ENCODE results near the gene TMEM203. TPM values are rescaled to one million over a fixed set of nuclear protein-coding genes. Genes with fewer than 3 reads are reported as not detected.

The TMEM203 gene
- total RNA-seq, 1 experiment from 2014 or later: 36.4 TPM

DNA sequence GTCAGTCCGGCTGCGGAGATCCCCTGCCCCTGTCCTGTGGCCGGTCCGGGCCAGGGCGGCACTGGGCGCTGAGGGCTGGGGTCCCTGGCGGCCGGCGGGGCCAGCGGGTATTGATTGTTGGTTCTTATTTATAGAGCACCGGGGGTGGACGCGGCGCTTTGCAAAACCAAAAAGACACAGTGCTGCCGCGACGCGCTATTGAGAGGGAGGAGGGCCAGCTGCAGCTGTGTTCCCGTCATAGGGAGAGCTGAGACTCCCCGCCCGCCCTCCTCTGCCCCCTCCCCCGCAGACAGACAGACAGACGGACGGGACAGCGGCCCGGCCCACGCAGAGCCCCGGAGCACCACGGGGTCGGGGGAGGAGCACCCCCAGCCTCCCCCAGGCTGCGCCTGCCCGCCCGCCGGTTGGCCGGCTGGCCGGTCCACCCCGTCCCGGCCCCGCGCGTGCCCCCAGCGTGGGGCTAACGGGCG lies 38.1 kb downstream of the TMEM203 start:
- Histone ChIP-seq H2AFZ (ENCODE audit: low read length) (no peak overlapping the region), H3K4me1 (ENCODE audit: insufficient read depth, low read length) (no peaks in the 10 kb centered on the region), H3K9ac (ENCODE audit: low read length) (no peak overlapping the region), H3K79me2 (ENCODE audit: low read length) (no peaks in the 10 kb centered on the region), H3K27ac (ENCODE audit: low read length) (no peak overlapping the region), H3K9me2 (replicated peaks; ENCODE audit: low read length) (no peaks in the 10 kb centered on the region), H4K20me1 (ENCODE audit: low read length) (no peaks in the 10 kb centered on the region), H3F3A (ENCODE audit: low read length, unreplicated experiment) (no peaks in the 10 kb centered on the region), H3K9me3 (ENCODE audit: low read length) (no peaks in the 10 kb centered on the region), H3K4me3 (ENCODE audit: low read length) (no peak overlapping the region), H3K27me3 (ENCODE audit: low read length) (peaks cover 12% of the 10 kb centered on the region), H3K36me3 (ENCODE audit: low read depth, low read length) (no peaks in the 10 kb centered on the region), H3K4me2 (ENCODE audit: low read length) (peak overlapping the region; percentile 84)
- no TSS peak for BruUV-seq (replicated peaks)
- ChIA-PET CTCF (no interaction called here), POLR2A (ENCODE audit: unreplicated experiment) (no interaction called here)
- no peak for ATAC-seq
- intact Hi-C loops (cut with micrococcal nuclease): no loop called here
- DNase-seq: no peak
- TF ChIP-seq, protein P1, sequence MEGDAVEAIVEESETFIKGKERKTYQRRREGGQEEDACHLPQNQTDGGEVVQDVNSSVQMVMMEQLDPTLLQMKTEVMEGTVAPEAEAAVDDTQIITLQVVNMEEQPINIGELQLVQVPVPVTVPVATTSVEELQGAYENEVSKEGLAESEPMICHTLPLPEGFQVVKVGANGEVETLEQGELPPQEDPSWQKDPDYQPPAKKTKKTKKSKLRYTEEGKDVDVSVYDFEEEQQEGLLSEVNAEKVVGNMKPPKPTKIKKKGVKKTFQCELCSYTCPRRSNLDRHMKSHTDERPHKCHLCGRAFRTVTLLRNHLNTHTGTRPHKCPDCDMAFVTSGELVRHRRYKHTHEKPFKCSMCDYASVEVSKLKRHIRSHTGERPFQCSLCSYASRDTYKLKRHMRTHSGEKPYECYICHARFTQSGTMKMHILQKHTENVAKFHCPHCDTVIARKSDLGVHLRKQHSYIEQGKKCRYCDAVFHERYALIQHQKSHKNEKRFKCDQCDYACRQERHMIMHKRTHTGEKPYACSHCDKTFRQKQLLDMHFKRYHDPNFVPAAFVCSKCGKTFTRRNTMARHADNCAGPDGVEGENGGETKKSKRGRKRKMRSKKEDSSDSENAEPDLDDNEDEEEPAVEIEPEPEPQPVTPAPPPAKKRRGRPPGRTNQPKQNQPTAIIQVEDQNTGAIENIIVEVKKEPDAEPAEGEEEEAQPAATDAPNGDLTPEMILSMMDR (conservative IDR thresholded peaks at IDR 0.05; ENCODE audit: low read depth, low read length): no peak
- TF ChIP-seq EZH2phosphoT487 (IDR thresholded peaks at IDR 0.05; ENCODE audit: borderline replicate concordance, low read length): no peak
- no peak for TF ChIP-seq EZH2 (IDR thresholded peaks at IDR 0.05; ENCODE audit: low read length, unreplicated experiment)

DNA sequence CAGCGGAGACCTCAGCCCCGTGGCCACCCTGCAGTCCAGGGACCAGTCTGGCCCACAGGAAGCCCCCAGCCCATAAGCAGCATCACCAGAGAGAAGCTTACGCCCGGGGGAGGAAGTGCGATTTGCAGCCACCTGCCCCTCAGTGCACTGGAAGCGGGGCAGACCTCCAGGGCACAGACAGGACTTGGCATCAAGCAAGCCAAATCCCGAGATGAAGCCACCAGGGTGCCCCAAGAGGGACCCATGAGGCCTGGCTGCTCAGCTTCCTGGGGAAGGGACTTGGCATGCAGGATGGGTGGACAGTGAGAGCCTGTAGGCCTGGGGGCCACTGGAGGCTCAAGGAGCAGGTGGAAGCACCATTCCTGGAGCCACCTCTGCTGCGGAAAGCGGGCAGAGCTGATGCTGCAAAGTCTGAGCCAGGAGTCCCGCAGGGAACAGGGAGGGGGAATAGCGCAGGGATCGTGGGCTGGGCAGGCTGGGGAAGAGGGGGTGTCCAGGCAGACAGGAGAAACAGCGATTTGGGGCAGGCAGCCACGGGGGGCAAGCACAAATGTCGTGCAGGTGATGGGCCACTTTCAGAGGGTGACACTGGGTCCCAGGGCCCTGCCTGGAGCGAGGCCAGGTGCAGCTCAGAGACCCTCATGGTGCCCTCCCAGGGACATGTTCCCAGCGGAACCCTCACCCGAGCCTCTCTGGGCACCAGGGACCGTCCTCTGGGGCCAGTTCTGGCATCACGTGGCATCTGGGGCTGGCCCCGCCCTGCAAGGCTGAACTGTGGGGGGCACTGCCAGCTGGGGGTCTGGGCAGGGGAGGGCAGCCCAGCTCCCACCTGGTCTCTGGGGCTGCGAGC lies 38.8 kb downstream of the TMEM203 start:
- DNase-seq: no peak
- H3K9me2 ChIP-seq (replicated peaks; ENCODE audit: low read length): no peaks in the 10 kb centered on the region
- intact Hi-C loops (cut with micrococcal nuclease): no loop called here
- H4K20me1 ChIP-seq (ENCODE audit: low read length): no peaks in the 10 kb centered on the region
- H3F3A ChIP-seq (ENCODE audit: low read length, unreplicated experiment): no peaks in the 10 kb centered on the region
- peaks cover 12% of the 10 kb centered on the region for H3K27me3 ChIP-seq (ENCODE audit: low read length)
- no peaks in the 10 kb centered on the region for H3K79me2 ChIP-seq (ENCODE audit: low read length)
- CTCF ChIA-PET: no interaction called here
- POLR2A ChIA-PET (ENCODE audit: unreplicated experiment): no interaction called here
- H3K4me3 ChIP-seq (ENCODE audit: low read length): no peak overlapping the region
- H2AFZ ChIP-seq (ENCODE audit: low read length): no peak overlapping the region
- no peaks in the 10 kb centered on the region for H3K36me3 ChIP-seq (ENCODE audit: low read depth, low read length)
- H3K4me2 ChIP-seq (ENCODE audit: low read length): no peak overlapping the region
- H3K27ac ChIP-seq (ENCODE audit: low read length): no peak overlapping the region
- H3K9me3 ChIP-seq (ENCODE audit: low read length): no peaks in the 10 kb centered on the region
- no TSS peak for BruUV-seq (replicated peaks)
- no peak overlapping the region for H3K9ac ChIP-seq (ENCODE audit: low read length)
- TF ChIP-seq EZH2phosphoT487 (IDR thresholded peaks at IDR 0.05; ENCODE audit: borderline replicate concordance, low read length) (no peak), EZH2 (IDR thresholded peaks at IDR 0.05; ENCODE audit: low read length, unreplicated experiment) (no peak)
- TF ChIP-seq, protein P1 (conservative IDR thresholded peaks at IDR 0.05; ENCODE audit: low read depth, low read length): no peak
- no peaks in the 10 kb centered on the region for H3K4me1 ChIP-seq (ENCODE audit: insufficient read depth, low read length)
- no peak for ATAC-seq

DNA sequence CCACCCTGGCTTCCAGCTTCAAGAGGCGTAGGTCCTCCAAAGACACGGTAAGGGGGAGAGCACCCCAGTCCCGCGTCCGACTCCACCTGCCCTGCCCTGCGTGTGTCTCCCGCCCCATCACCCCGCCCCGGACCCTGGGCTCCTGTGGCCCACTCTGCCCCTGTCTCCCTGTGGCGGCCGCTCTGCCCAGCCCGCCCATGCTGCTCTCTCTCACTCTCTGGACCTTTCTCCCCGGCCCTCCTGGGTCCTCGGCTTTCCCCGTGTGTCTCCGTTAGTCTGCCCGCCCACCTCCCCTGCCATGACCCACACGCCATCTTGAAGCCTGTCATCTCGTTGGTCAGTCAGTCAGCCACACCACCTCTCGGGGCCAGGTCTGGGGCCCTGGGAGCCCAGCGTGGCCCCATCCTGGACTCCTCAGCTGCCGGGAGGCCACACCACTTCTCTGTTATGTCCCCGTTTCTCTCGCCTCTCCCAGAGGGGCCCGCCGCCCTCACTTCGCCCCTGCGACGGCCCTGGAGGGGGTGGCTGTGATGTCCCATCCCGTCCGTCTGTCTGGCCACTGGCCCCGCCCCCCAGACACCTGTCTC lies 40.1 kb downstream of the TMEM203 start:
- ATAC-seq: no peak
- TF ChIP-seq, protein P1 (conservative IDR thresholded peaks at IDR 0.05; ENCODE audit: low read depth, low read length): no peak
- TF ChIP-seq EZH2phosphoT487 (IDR thresholded peaks at IDR 0.05; ENCODE audit: borderline replicate concordance, low read length): no peak
- TF ChIP-seq EZH2 (IDR thresholded peaks at IDR 0.05; ENCODE audit: low read length, unreplicated experiment): no peak
- Histone ChIP-seq H3F3A (ENCODE audit: low read length, unreplicated experiment) (no peaks in the 10 kb centered on the region), H3K9me2 (replicated peaks; ENCODE audit: low read length) (no peaks in the 10 kb centered on the region), H2AFZ (ENCODE audit: low read length) (no peak overlapping the region), H3K9ac (ENCODE audit: low read length) (no peak overlapping the region), H3K27me3 (ENCODE audit: low read length) (peaks cover 12% of the 10 kb centered on the region), H3K4me2 (ENCODE audit: low read length) (no peak overlapping the region), H3K4me3 (ENCODE audit: low read length) (no peak overlapping the region), H3K36me3 (ENCODE audit: low read depth, low read length) (no peaks in the 10 kb centered on the region), H3K9me3 (ENCODE audit: low read length) (no peaks in the 10 kb centered on the region), H3K4me1 (ENCODE audit: insufficient read depth, low read length) (no peaks in the 10 kb centered on the region), H4K20me1 (ENCODE audit: low read length) (no peaks in the 10 kb centered on the region), H3K79me2 (ENCODE audit: low read length) (no peaks in the 10 kb centered on the region), H3K27ac (ENCODE audit: low read length) (no peak overlapping the region)
- intact Hi-C loops (cut with micrococcal nuclease): no loop called here
- POLR2A ChIA-PET (ENCODE audit: unreplicated experiment): no interaction called here
- BruUV-seq (replicated peaks): no TSS peak
- DNase-seq: no peak
- CTCF ChIA-PET: no interaction called here

All from PC-3 (cell line).